HG03442 (cell line): ENCODE results near the gene F13A1.

ENCODE experiments used
- ATAC-seq: cut with Tn5 transposase; IDR thresholded peaks from one replicate; pipeline ENCODE4 v1.9.1; 2021; ENCODE audit warnings: mild to moderate bottlenecking, moderate library complexity; ENCODE audit not compliant: unreplicated experiment

F13A1 gene

DNA sequence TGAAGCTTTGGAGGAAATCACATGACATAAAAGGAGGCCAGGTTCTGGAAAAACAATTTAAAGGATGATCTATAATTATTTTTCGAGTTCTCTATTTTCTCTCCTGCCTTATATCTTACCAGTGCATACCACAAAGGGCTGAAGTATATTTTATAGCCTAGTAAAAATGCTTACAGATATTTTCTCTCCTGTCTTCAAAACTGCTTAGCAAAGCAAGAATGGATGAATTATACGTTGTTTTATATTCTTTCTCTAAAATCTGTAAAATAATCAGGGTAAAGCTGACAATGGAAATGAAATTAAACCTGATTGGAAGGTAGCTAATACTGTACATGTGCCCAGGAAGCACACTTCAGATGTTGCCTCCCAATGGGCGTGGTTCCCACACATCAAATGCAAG, 123.7 kb downstream of the F13A1 start:
- ATAC-seq, result no peak

GRCh38 chr6:6195080-6195479, 125.4 kb downstream of the F13A1 start:
- no peak for ATAC-seq

DNA sequence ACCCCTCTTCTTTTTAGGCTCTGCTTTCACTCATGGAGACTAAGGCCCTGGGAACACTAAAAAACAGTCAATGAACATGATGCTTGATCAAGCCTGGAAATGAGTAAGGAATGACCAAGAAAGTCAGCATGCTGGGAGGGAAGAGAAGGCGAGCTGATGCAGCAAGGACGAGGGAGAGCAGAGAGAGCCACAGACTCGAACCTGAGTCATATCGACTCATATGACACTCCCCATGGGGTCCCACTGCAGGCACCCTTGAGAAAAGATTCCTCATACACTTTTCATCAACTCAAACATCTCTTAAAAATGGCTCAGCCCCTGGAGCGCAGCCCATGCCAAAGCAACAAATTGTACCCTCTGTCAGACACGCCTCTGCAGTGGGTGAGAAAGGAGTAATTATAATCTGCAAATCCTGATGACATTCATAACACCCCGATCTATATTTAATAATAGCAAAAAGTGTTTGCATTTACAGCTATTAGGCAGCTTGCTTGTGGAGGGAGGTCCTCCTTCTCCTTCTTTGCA, 127.2 kb downstream of the F13A1 start:
- no peak for ATAC-seq

DNA sequence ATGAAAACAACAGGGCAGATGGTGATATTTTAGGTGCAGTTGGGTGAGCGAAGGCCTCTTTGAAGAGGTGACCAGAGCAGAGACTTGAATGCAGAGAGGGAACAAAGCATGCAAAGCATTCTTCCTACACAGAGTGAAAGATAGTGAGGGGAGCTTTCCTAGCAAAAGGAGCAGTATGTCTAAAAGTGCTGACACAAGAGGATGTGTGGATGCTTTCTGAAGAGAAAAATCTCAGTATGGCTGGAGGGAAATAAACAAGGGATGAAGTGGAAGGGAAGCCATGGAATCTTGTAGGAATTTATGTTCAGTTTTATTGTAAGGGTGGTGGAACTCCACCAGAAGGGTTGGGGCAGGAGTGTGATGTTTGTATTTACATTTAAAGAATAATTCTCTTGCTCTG, 128.6 kb downstream of the F13A1 start:
- ATAC-seq, result no peak

DNA sequence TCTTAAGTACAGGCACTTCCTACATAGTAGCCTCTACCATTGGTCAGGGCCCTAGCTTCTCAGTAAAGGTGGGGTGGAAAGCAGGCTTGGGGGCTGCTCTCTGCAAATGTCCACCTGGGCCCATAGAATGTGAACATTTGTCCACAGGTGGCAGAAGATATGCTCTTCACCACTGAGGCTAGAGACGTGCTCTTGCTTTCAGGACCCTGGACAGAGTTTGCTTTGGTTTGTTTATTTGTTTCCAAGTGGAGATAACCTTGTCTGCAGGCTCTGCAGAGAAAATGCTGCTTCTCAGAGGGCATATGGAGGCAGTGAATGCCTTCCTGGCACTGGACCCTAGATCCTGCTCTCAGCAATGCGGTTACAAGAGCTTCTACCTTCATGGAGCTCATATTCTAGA, 129.0 kb downstream of the F13A1 start:
- ATAC-seq, result no peak

DNA sequence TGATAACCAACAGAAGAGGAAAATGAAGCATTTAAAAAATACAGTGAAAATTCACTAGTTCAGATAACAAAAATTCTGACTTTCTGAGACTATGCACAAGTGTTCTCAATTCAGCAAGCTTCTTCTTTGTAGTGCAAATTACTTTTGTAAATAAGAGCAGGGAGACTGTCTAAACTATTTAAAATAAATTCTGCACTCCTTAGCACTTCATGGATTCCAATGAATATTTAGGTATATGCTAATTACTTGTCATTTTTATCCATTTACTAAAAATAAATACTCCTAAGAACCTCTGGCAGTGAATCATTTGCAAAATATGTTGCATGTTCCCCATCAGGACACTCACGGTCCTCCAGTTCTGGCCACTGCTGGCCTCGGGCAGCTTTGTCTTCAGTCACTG, 139.8 kb downstream of the F13A1 start:
- no peak for ATAC-seq

DNA sequence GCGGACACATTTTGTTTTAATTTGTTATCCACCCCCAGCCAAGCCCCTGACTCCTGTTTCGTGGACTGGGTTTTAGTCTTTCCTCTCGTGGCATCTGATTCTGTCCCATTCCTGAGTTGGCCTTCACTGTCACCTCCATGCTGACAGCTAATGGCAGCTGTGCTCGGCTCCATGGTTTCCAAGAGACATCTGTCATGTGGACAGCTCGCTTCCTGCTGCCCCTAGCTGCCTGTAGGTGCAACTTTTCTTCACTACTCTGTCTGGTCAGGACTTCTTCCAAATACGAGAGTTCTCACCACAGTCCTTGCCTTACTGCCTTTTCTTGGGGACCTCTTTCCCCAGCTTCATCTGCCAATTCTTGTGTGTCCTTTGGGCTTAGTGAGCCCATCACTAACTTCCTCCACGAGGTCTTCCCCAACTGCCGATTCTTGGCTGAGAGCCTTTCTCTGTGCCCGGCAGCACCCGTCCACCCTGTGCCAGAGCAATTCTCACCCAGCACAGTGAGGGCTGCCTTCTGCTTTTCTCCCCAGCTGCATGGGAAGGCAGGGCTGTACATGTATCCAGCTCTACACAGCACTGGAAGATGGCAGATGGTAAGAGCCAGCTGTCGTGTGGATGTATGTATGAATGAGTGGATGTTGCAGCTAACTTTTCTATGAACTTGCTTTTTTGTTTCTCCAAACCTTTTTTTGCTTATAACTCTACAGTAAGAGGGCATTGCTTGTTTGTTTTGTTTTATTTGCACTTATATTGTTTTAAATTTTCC, 140.4 kb downstream of the F13A1 start:
- no peak for ATAC-seq

GRCh38 chr6:6178795-6179194, 141.7 kb downstream of the F13A1 start:
- no peak for ATAC-seq

DNA sequence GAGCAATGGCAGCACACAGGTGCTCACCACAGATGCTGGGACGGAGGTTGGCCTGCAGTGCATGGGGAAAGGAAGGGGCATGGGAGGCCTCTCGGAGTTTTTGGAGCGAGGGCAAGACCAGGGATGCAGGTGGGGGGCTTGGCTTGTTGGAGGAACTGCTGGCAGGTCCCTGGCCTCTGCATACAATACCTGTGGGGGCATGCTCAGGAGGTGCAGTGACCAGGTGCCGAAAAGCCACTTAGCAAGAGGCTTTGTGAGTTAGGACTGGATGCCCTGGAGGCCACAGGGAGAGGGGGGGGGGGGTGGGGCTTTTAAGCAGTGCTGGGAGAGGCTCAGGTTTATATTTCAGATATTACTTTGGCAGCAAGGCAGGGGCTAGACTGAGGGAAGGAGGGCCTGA, 142.7 kb downstream of the F13A1 start:
- ATAC-seq, result no peak

GRCh38 chr6:6176586-6177228, 143.8 kb downstream of the F13A1 start:
- ATAC-seq, result no peak

- ATAC-seq, result no peak
Measured at GRCh38 chr6:6176127-6176526, 144.3 kb downstream of the F13A1 start.

GRCh38 chr6:6169141-6169540, 151.3 kb downstream of the F13A1 start:
- ATAC-seq, result no peak

DNA sequence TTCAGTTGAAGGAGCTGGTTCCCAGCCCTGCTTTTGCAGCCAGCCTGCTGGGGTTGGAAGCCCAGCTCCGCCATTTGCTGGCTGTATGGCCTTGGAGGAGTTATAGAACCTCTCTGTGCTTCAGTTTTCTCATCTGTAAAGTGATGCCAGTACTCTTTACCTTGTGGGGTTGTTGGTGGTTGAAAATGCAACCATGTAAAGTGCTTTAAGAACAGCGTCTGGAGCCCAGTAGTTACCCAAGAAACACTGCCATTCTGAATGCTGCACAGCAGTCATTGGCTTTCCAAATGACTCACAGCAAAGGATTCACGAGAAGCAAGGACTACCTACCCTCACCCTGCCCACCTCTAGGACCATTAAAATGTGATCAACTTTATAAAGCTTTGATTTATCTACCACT, 154.4 kb downstream of the F13A1 start:
- ATAC-seq, result no peak

GRCh38 chr6:6164367-6164766, 156.1 kb downstream of the F13A1 start:
- ATAC-seq, result no peak

- no peak for ATAC-seq
Measured at GRCh38 chr6:6154335-6154734, 166.1 kb downstream of the F13A1 start.

- no peak for ATAC-seq
Measured at GRCh38 chr6:6152060-6152459, 168.4 kb downstream of the F13A1 start.

DNA sequence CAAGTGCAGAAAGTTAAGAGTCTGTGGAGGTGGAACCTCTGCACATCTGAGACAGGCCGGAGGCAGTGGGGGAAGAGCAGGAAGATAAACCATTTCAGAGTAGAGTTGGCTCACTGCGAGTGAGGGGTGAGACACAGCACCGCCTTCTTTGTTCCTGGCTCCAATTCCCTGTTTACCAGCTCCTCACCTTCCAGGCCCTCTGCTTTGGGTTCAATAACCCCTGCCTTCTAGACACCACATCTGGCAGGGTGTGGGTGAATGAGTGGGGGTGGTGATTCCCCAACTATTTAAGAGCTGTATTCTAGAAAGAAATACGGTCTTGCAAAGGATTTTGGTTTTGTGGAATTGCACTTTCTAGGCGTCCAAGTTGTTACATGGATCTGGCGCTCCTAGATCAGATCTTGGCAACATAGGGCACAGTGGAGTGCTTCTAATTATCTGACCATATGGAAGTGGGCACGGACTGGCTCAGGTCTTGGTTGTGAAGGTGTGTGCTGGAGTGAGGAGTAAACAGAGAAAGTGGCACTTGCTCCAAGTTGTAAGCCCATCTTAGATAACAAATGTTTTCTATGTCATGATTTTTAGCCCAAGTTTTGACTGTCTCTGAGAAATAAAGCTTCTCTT, 172.2 kb downstream of the F13A1 start:
- no peak for ATAC-seq

DNA sequence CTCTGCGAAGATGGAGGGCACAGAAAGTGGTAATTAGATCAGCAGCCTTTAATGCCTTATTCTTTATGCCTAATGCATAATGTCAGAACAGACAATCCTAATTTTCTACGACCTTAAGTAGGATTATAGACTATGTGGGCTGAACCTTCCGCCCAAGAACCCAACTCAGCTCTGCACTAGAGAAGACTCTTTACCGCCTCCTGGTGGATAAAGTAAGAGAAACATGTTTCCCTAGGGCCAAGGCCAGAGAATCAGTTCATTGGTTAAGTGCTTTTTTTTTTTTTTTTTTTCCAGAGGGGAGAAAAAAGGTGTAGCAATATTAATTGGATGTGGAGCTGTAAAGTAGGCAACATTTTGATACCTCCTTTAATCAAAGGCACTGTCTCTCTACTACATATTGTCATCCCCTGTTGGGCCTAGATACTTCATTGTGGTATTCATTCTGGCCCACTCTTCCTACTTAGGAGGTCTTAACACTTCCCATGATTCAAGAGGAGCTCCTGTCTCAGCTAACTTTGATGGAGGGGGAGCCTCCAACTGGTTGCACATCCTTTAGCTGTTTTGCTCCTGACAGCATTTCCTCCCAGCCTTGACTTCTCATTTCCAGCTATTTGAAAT, 188.9 kb downstream of the F13A1 start:
- no peak for ATAC-seq

DNA sequence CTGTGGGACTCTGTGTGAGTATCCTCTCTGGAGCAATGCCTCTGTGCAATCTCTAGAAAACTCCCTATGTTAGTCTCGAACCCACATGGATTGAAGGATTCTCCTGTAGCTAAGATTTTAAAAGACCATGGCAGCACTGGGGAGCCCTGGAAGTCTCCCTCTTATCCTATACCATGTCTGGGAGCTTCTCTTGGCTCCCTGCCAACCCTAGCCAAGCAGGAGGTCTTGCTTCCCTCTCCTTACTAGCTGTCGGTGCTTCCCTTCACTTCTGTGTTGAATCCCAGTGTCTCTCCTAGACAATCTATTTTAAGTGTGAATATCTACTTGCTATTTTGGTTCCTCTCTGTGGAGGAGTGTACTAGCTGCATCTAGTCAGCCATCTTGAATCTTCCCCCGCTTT, 195.0 kb downstream of the F13A1 start:
- ATAC-seq, result no peak

DNA sequence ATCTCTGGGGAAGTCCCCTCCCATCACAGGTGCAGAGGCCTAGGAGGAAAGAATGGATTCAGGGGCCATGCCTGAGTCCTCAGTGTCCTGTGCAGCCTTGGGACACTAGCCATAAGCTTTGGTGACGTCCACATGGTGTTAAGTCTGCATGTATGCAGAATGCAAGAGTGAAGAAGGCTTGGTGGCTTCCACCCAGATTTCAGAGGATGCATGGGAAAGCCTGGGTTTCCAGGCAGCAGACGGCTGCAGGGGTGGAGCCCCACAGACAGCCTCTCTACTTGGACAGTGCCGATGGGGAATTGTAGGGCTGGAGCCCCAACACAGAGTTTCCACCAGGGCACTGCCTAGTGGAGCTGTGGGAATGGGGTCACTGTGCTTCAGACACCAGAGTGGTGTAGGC, 196.7 kb downstream of the F13A1 start:
- no peak for ATAC-seq

DNA sequence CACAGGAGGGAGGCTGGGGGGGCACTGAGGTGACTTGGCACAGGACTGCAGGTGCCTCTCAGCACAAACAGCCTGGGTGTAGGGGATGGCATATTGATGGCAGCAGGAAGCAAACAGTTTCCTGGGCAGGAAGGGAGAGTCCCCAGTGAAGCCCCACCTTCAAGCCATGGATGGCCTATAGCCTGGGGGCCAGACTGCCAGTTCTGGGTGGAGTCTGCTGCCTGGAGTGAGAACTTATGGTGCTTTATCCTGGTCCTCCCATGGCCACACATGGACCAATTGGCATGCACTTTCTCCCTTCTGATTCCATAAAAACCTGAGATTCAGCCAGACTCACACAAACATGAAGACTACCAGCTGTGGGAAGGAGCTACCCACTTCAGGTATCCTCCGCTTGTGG, 198.5 kb downstream of the F13A1 start:
- ATAC-seq, result no peak
